Fibroblast of pulmonary artery (primary cell): Measurements from ENCODE around the gene CLK2.
A peak's percentile ranks its signal among the peaks of the same experiment; 100 is the strongest.
"Not testable (repeated sequence)": the region's sequence is repeated elsewhere in the genome, so short reads cannot be mapped to it uniquely, and the experiment has no call there.

Experiments
- DNase-seq: peaks from one replicate; pipeline ENCODE4 v3.0.0-alpha.2; 2010; ENCODE audit warnings: low read depth
- H3K4me3 ChIP-seq: replicated peaks from 2 replicates; pipeline ENCODE4 v1.5.1; 2011; ENCODE audit warnings: low read depth, mild to moderate bottlenecking, control low read depth, low read length, moderate library complexity
- TF ChIP-seq, protein P1 (sequence below): IDR thresholded peaks from 2 replicates; pipeline ENCODE4 v1.5.1; 2011; ENCODE audit warnings: mild to moderate bottlenecking, control low read depth, low read length, inconsistent platforms; ENCODE audit errors: missing control alignments

Gene CLK2

GRCh38 chr1:155218854-155219591 is 54.3 kb downstream of the CLK2 start:
- peak overlapping the region; percentile 27 for H3K4me3 ChIP-seq
- TF ChIP-seq, protein P1, sequence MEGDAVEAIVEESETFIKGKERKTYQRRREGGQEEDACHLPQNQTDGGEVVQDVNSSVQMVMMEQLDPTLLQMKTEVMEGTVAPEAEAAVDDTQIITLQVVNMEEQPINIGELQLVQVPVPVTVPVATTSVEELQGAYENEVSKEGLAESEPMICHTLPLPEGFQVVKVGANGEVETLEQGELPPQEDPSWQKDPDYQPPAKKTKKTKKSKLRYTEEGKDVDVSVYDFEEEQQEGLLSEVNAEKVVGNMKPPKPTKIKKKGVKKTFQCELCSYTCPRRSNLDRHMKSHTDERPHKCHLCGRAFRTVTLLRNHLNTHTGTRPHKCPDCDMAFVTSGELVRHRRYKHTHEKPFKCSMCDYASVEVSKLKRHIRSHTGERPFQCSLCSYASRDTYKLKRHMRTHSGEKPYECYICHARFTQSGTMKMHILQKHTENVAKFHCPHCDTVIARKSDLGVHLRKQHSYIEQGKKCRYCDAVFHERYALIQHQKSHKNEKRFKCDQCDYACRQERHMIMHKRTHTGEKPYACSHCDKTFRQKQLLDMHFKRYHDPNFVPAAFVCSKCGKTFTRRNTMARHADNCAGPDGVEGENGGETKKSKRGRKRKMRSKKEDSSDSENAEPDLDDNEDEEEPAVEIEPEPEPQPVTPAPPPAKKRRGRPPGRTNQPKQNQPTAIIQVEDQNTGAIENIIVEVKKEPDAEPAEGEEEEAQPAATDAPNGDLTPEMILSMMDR, result no peak
- DNase-seq, result peak; percentile 81

DNA sequence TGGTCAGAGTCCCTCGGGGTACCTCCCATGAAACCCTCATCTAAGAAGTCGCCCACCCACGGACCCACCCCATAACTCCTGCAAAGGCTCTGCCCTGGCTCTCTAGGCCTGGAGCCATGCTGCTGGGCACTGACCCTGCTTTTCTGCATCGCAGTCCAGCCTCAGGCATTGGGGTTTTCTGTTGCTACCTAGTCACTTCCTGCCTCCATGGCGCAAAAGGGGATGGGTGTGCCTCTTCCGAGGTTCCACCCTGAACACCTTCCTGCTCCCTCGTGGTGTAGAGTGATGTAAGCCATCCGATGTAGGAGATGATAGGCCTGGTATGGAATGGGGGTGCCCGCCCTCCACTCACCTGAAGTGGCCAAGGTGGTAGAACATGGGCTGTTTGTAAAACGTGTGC is 58.6 kb downstream of the CLK2 start:
- DNase-seq, result not testable (repeated sequence)

More for the DNA sequence above, 58.6 kb downstream of the CLK2 start:
- H3K4me3 ChIP-seq, result not testable (repeated sequence)
